Heart left ventricle (tissue), 13 donors: ENCODE measurements around the gene IPO4.

ENCODE experiments used
- POLR2A ChIP-seq, 2 donors: fragments of 450-650 bp; IDR thresholded peaks; one replicate each; pipeline ENCODE4 v1.6.1; 2017; ENCODE audit warnings: antibody characterized with exemption in 2 of 2, mild to moderate bottlenecking in 2 of 2, moderate library complexity in 2 of 2
- TF ChIP-seq, protein P1 (sequence below), 12 donors: fragments of 200-600 bp; sonication (generic) in 4 of 12; IDR thresholded peaks; one replicate each; pipeline versions ENCODE4 v1.5.0 to v1.8.0; 2018 to 2022; ENCODE audit warnings: antibody characterized with exemption in 12 of 12, mild to moderate bottlenecking in 5 of 12
- donor health status: ischemic (EF 13 %, LVEDD 7.1; RV severe dilation, severe dysfunction).
- donor health status: DM: no; HTN: yes; CAD: no.
- donor health status: DM: no; HTN: no; CAD: no.
- donor health status: ischemic (EF 25% LVEDD 6.9; RV normal size, moderate dysfunction).
- donor health status: ischemic (EF 25% LVEDD 5.7; RV mildly dilated, moderate dysfunction).
- donor health status: ischemic (EF 35%, LVEDD 5.7; RV mildly dilated, moderate dysfunction).
- donor health status: nonischemic (EF 11% LVEDD 7.7; RV severe dilation, severe dysfunction).
- donor health status: DM: yes; HTN: yes; CAD: no.
- donor health status: PGD.
- donor health status: ischemic (EF 29% LVEDD 5.4; RV normal size, mild dysfunction).
- donor health status: nonischemic (EF 23%, LVEDD 6.1; RV moderate dilation, normal function).

DNA sequence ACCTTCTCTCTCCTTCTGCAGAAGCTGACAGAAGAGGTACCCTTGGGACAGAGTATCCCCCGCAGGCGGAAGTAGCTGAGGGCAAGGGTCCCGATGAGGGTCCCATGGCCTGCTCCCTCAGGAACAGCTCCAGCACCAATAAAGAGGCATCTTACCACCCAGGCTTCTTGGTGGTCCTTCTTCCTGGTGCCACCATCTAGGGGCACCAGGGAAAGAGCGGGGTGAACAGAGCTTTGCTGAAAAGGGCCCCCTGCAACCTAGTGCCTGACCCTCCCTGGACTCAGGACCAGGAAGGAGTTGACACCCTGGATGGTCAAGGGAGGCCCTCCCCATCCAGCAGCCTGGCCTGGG is 28.1 kb downstream of the IPO4 start:
- TF ChIP-seq, protein P1, sequence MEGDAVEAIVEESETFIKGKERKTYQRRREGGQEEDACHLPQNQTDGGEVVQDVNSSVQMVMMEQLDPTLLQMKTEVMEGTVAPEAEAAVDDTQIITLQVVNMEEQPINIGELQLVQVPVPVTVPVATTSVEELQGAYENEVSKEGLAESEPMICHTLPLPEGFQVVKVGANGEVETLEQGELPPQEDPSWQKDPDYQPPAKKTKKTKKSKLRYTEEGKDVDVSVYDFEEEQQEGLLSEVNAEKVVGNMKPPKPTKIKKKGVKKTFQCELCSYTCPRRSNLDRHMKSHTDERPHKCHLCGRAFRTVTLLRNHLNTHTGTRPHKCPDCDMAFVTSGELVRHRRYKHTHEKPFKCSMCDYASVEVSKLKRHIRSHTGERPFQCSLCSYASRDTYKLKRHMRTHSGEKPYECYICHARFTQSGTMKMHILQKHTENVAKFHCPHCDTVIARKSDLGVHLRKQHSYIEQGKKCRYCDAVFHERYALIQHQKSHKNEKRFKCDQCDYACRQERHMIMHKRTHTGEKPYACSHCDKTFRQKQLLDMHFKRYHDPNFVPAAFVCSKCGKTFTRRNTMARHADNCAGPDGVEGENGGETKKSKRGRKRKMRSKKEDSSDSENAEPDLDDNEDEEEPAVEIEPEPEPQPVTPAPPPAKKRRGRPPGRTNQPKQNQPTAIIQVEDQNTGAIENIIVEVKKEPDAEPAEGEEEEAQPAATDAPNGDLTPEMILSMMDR (IDR thresholded peaks at IDR 0.05), result no peak
- no peak for TF ChIP-seq POLR2A (IDR thresholded peaks at IDR 0.05)
